ENCODE data around the gene BICRAL.
"Not testable (repeated sequence)": the region's sequence is repeated elsewhere in the genome, so short reads cannot be mapped to it uniquely, and the experiment has no call there.

The BICRAL gene

DNA sequence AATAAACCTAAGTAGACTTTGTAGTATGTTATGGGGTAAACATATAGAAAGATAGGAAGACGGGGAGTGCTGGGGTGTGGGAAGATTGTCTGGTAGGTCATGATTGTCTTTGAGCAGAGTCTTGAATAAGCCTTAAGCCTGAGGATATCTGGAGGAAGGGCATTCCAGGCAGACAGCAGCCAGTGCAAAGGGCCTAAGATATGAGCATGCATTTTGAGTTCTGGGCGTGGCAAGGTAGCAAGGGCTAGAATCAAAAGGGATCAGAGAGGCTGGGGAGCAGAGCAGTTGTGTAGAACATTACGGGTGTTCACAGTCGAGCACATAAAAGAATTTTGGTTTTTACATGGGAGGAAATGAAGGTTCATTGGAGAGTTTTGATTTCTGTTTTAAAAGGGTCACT lies 14.3 kb downstream of the BICRAL start:
- 86 to 97% methylated on average over 4 of the region's 4 CpGs for WGBS, 2 experiments (ENCODE audit: insufficient coverage in 2 of 2)
- no peak overlapping the region for H3K27ac ChIP-seq (ENCODE audit: low read depth, low read length, severe bottlenecking)
- no peaks in the 10 kb centered on the region for H3K9me3 ChIP-seq (ENCODE audit: control insufficient read depth, low read length)

DNA sequence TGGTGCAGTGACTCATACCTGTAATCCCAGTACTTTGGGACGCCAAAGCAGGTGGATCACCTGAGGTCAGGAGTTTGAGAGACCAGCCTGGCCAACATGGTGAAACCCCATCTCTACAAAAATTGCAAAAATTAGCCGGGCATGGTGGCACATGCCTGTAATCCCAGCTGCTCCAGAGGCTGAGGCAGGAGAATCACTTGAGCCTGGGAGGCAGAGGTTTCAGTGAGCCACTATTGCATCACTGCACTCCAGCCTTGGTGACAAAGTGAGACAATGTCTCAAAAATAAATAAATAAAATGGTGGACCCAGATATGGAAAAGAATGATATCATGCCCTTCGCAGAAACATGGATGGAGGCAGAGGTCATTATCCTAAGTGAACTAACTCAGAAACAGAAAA lies 15.8 kb downstream of the BICRAL start:
- H3K36me3 ChIP-seq (ENCODE audit: control insufficient read depth, insufficient read depth, low read length); H3K27ac ChIP-seq (ENCODE audit: low read depth, low read length, severe bottlenecking); H3K9me3 ChIP-seq (ENCODE audit: control insufficient read depth, low read length); H3K4me1 ChIP-seq (ENCODE audit: control insufficient read depth, insufficient read depth, low read length, poor library complexity, severe bottlenecking); H3K4me3 ChIP-seq (ENCODE audit: extremely low read depth, insufficient read depth, low read length, poor library complexity, severe bottlenecking): not testable (repeated sequence)
- WGBS, 2 experiments (ENCODE audit: insufficient coverage in 2 of 2) = 90 to 92% methylated on average over 1 to 2 of the region's 3 CpGs

More for the DNA sequence above, 14.3 kb downstream of the BICRAL start:
- no peak overlapping the region for H3K4me3 ChIP-seq (ENCODE audit: extremely low read depth, insufficient read depth, low read length, poor library complexity, severe bottlenecking)
- H3K4me1 ChIP-seq (ENCODE audit: control insufficient read depth, insufficient read depth, low read length, poor library complexity, severe bottlenecking) = no peaks in the 10 kb centered on the region
- H3K36me3 ChIP-seq (ENCODE audit: control insufficient read depth, insufficient read depth, low read length) = no peaks in the 10 kb centered on the region

DNA sequence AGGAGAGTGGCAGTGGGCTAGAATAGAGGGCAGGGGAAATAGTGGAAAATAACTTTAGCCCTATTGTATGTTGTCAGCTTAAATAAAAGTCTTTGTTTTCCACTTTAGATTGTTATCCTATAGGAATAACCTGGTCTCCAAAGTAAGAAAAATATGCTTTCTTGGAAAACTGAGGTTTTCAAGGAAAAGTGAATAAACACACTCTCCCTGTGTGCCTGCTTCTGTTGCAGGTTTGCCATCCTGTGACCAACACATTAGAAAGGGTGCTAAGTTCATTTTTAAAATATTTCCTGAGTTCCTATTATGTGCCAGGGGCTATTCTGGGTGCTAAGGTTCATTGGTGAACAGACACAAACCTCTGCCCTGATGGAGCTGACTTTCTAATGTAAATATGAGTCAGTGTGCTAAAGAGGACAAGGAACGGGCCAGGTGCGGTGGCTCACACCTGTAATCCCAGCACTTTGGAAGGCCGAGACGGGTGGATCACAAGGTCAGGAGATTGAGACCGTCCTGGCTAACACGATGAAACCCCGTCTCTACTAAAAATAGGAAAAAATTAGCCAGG lies 23.5 kb downstream of the BICRAL start:
- Histone ChIP-seq H3K4me1 (ENCODE audit: control insufficient read depth, insufficient read depth, low read length, poor library complexity, severe bottlenecking) (no peaks in the 10 kb centered on the region), H3K27ac (ENCODE audit: low read depth, low read length, severe bottlenecking) (no peak overlapping the region), H3K4me3 (ENCODE audit: extremely low read depth, insufficient read depth, low read length, poor library complexity, severe bottlenecking) (no peak overlapping the region), H3K36me3 (ENCODE audit: control insufficient read depth, insufficient read depth, low read length) (no peaks in the 10 kb centered on the region), H3K9me3 (ENCODE audit: control insufficient read depth, low read length) (no peaks in the 10 kb centered on the region)
- 99 to 100% methylated on average over 4 to 7 of the region's 7 CpGs for WGBS, 2 experiments (ENCODE audit: insufficient coverage in 2 of 2)

DNA sequence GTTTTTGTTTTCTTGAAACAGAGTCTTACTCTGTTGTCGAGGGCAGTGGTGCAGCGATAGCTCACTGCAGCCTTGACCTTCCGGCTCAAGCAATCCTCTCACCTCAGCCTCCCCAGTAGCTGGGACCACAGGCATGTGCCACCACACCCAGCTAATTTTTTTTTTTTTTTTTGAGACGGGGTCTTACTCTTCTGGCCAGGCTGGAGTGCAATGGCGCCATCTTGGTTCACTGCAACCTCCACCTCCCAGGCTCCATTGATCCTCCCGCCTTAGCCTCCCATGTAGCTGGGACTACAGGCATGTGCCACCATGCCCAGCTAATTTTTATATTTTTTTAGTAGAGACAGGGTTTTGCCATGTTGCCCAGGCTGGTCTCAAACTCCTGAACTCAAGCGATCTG lies 24.5 kb downstream of the BICRAL start:
- WGBS, 2 experiments (ENCODE audit: insufficient coverage in 2 of 2) = 97 to 100% methylated on average over 2 to 6 of the region's 7 CpGs
- not testable (repeated sequence) for H3K9me3 ChIP-seq (ENCODE audit: control insufficient read depth, low read length); H3K36me3 ChIP-seq (ENCODE audit: control insufficient read depth, insufficient read depth, low read length); H3K4me3 ChIP-seq (ENCODE audit: extremely low read depth, insufficient read depth, low read length, poor library complexity, severe bottlenecking); H3K27ac ChIP-seq (ENCODE audit: low read depth, low read length, severe bottlenecking); H3K4me1 ChIP-seq (ENCODE audit: control insufficient read depth, insufficient read depth, low read length, poor library complexity, severe bottlenecking)

DNA sequence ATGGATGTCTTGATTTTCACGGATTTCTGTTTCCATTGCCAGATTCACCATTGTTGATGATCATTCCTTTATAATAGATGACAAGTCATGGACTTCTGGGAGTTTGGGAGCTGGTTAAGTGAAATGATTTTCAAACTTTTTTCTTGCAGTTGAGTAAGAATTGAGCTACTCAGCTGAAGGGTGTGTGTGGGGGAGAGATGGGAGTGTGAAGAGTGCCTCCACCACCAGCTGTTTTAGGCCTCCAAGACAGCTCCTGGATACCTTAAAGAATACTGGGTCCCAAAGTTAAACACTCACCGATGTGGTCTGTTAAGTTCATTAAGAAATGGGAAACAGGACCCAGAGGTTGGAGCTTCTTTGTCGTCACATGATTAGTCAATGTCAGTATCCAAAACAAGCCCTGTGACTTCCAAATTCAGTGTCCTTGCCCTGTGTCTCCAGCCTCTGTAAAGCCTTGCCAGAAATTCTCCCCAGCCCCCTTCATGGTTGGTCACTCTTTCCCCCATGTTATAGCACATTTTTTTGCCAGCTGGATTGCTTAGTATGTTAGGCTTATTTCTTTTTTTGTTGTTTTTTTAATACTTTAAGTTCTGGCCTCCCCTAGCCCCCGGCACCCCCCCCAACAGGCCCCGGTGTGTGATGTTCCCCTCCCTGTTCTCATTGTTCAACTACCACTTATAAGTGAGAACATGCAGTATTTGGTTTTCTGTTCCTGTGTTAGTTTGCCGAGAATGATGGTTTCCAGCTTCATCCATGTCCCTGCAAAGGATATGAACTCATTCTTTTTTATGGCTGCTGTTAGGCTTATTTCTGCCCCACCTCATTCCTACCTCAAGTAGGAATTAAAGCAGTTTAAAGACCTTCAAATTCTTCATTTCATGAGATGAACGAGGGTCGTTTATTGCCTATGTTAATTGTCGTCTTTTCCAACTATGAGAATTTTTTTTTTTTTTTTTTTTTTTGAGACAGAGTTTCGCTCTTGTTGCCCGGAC lies 26.9 kb downstream of the BICRAL start:
- H3K27ac ChIP-seq (ENCODE audit: low read depth, low read length, severe bottlenecking) = no peak overlapping the region
- H3K4me3 ChIP-seq (ENCODE audit: extremely low read depth, insufficient read depth, low read length, poor library complexity, severe bottlenecking) = no peak overlapping the region
- no peaks in the 10 kb centered on the region for H3K9me3 ChIP-seq (ENCODE audit: control insufficient read depth, low read length)
- H3K36me3 ChIP-seq (ENCODE audit: control insufficient read depth, insufficient read depth, low read length) = no peaks in the 10 kb centered on the region
- H3K4me1 ChIP-seq (ENCODE audit: control insufficient read depth, insufficient read depth, low read length, poor library complexity, severe bottlenecking) = no peaks in the 10 kb centered on the region
- 91 to 93% methylated on average over 4 to 5 of the region's 11 CpGs for WGBS, 2 experiments (ENCODE audit: insufficient coverage in 2 of 2)

DNA sequence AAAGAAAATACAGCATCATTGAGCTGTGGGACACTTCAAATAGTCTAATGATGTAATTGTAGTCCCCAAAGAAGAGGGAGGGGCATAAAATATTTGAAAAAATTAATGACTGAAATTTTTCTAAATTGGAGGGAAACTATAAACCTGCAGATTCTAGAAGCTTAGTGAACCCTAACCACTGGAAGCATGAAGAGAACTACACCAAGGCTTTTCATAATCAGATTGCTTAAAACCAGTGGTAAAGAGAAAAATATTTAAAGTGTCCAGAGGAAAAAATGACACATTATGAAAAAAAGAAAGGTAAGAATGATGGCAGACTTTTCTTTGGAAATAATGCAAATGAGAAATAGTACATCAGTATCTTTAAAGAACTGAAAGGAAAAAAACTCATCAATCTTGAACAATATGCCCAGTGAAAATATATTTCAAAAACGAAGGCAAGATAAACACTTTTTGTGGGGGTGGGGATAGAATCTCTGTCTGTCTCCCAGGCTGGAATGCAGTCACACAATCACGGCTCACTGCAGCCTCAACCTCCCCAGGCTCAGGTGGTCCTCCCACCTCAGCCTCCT lies 31.3 kb downstream of the BICRAL start:
- no peak overlapping the region for H3K27ac ChIP-seq (ENCODE audit: low read depth, low read length, severe bottlenecking)
- H3K4me1 ChIP-seq (ENCODE audit: control insufficient read depth, insufficient read depth, low read length, poor library complexity, severe bottlenecking) = no peaks in the 10 kb centered on the region
- no peaks in the 10 kb centered on the region for H3K9me3 ChIP-seq (ENCODE audit: control insufficient read depth, low read length)
- H3K36me3 ChIP-seq (ENCODE audit: control insufficient read depth, insufficient read depth, low read length) = no peaks in the 10 kb centered on the region
- H3K4me3 ChIP-seq (ENCODE audit: extremely low read depth, insufficient read depth, low read length, poor library complexity, severe bottlenecking) = no peak overlapping the region
- WGBS, 2 experiments (ENCODE audit: insufficient coverage in 2 of 2) = 93% methylated on average over 2 of the region's 2 CpGs; no CpG with 5 or more reads in 1 of the 2 experiments

DNA sequence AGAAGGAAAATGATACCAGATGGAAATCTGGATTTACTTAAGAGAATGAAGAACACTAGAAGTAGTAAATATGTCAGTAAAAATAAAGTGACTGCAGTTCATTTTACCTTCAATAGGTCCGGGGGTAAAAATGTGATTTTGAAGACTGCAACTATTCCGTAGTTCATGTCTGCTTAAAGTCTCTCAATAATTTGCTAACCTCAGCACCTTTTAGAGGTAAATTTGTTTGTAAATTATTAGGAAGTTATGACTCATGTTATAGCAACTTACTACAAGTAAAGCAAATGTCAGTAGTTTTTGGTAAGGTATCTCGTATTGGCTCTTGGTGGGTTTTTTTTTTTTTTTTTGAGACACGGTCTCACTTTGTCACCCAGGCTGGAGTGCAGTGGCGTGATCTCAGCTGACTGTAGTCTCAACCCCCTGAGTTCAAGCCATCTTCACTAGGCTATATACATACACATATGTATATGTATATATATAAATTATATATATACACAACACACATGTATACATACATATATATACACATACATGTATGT lies 32.1 kb downstream of the BICRAL start:
- 100% methylated on average over 1 of the region's 5 CpGs; no CpG with 5 or more reads in 1 of the 2 experiments for WGBS, 2 experiments (ENCODE audit: insufficient coverage in 2 of 2)
- Histone ChIP-seq H3K27ac (ENCODE audit: low read depth, low read length, severe bottlenecking) (no peak overlapping the region), H3K4me1 (ENCODE audit: control insufficient read depth, insufficient read depth, low read length, poor library complexity, severe bottlenecking) (no peaks in the 10 kb centered on the region), H3K4me3 (ENCODE audit: extremely low read depth, insufficient read depth, low read length, poor library complexity, severe bottlenecking) (no peak overlapping the region), H3K36me3 (ENCODE audit: control insufficient read depth, insufficient read depth, low read length) (no peaks in the 10 kb centered on the region), H3K9me3 (ENCODE audit: control insufficient read depth, low read length) (no peaks in the 10 kb centered on the region)

DNA sequence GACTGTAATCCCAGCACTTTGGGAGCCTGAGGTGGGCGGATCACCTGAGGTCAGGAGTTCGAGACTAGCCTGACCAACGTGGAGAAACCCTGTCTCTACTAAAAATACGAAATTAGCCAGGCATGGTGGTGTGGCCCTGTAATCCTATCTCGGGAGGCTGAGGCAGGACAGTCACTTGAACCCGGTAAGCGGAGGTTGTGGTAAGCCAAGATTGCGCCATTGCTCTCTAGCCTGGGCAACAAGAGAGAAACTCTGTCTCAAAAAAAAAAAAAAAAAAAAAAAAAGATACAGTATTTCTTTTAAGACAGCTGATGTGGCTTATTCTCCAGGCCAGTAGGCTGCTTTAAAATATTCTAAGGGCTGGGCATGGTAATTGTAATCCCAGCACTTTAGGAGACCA lies 33.9 kb downstream of the BICRAL start:
- 90 to 93% methylated on average over 7 of the region's 8 CpGs for WGBS, 2 experiments (ENCODE audit: insufficient coverage in 2 of 2)
- H3K9me3 ChIP-seq (ENCODE audit: control insufficient read depth, low read length); H3K27ac ChIP-seq (ENCODE audit: low read depth, low read length, severe bottlenecking); H3K4me1 ChIP-seq (ENCODE audit: control insufficient read depth, insufficient read depth, low read length, poor library complexity, severe bottlenecking); H3K36me3 ChIP-seq (ENCODE audit: control insufficient read depth, insufficient read depth, low read length); H3K4me3 ChIP-seq (ENCODE audit: extremely low read depth, insufficient read depth, low read length, poor library complexity, severe bottlenecking): not testable (repeated sequence)

DNA sequence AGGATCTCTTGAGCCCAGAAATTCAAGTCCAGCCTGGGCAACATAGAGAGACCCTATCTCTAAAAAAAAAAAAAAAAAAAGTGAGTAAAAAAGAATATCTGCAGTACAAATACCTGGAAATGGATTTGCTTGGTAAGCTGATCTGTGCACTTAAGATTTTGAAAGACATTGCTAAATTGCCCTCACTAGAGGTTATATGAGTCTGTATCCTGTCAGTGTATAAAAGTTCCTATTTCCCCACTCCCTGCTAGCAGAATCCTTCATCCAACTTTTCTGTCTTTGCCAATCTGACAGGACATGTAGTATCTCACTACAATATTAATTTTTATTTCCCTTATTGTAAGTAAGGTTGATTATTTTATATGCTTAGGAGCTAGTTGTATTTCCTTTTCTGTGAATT lies 36.1 kb downstream of the BICRAL start:
- H3K9me3 ChIP-seq (ENCODE audit: control insufficient read depth, low read length) = no peaks in the 10 kb centered on the region
- H3K36me3 ChIP-seq (ENCODE audit: control insufficient read depth, insufficient read depth, low read length) = peaks cover 3% of the 10 kb centered on the region
- H3K4me1 ChIP-seq (ENCODE audit: control insufficient read depth, insufficient read depth, low read length, poor library complexity, severe bottlenecking) = no peaks in the 10 kb centered on the region
- no peak overlapping the region for H3K4me3 ChIP-seq (ENCODE audit: extremely low read depth, insufficient read depth, low read length, poor library complexity, severe bottlenecking)
- H3K27ac ChIP-seq (ENCODE audit: low read depth, low read length, severe bottlenecking) = no peak overlapping the region

DNA sequence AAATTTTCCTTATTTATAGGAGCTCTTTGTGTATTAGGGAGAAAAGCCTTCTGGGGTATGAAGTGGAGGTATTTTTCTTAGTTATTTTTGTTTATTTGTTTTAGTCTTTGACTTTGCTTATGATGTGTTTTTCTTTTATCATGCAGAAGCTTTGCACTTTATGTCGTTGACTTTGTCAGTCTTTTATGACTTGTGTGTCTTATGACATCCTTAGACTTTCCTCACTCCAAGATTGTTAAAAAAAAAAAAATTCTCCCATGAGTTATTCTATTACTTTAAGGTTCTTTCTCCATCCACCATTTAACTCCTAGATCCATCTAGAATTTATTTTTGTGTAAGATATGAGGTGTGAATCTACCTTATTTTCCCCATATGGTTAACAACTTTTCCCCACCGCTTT lies 36.6 kb downstream of the BICRAL start:
- no peak overlapping the region for H3K4me3 ChIP-seq (ENCODE audit: extremely low read depth, insufficient read depth, low read length, poor library complexity, severe bottlenecking)

More for the DNA sequence above, 36.6 kb downstream of the BICRAL start:
- Histone ChIP-seq H3K4me1 (ENCODE audit: control insufficient read depth, insufficient read depth, low read length, poor library complexity, severe bottlenecking) (no peaks in the 10 kb centered on the region), H3K36me3 (ENCODE audit: control insufficient read depth, insufficient read depth, low read length) (peaks cover 8% of the 10 kb centered on the region), H3K27ac (ENCODE audit: low read depth, low read length, severe bottlenecking) (no peak overlapping the region), H3K9me3 (ENCODE audit: control insufficient read depth, low read length) (no peaks in the 10 kb centered on the region)
- WGBS, 2 experiments (ENCODE audit: insufficient coverage in 2 of 2) = no CpG with 5 or more reads among the region's 2 CpGs
